OCI-LY1 (cell line): ENCODE measurements around the gene ZNF384.

ENCODE experiments used
- EZH2 ChIP-seq: fragments of 200-600 bp; sonication (generic), shearing (Covaris generic); IDR thresholded peaks from 2 replicates; pipeline ENCODE4 v1.8.0; 2017; ENCODE audit warnings: borderline replicate concordance, mixed run types, mild to moderate bottlenecking, antibody characterized with exemption, low read length, moderate library complexity, mixed read lengths
- TF ChIP-seq, protein P1 (sequence below): fragments of 200-600 bp; sonication (generic), shearing (Covaris generic); IDR thresholded peaks from 2 replicates; pipeline ENCODE4 v1.5.1; 2017; ENCODE audit warnings: mild to moderate bottlenecking, antibody characterized with exemption, low read length, moderate library complexity, mixed read lengths

DNA sequence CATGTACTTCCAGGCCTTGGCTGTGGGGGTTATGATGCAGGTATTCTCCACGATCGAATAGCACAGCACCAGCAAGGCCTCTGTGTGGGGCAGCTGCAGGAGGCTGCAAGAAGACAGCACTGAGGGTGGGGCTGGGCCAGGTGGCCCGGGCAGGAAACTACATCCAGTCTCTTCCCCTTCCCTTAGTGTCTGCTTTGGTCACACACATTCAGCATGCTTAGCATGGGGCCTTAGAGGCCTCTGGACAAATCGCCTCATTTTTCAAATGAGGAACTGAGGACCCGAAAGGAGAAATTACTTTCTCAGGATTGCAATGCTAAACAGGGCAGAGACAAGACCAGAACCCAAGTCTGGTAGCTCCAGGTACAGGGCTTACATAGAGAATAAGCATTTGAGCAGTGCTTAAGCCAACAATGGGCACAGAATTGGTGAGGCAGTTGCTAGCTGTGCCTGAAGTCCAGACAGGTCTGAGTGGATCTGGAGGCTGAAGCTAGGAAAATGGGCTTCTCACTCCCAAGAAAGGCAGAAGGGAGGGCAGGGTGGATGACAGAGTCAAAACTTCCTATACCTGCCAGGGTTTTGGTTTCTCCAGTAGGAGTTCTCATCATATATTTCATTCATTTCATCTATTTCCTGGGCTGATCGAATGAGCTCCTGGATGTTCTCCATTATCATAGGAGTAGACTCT is 45.5 kb downstream of the ZNF384 start:
- TF ChIP-seq, protein P1, sequence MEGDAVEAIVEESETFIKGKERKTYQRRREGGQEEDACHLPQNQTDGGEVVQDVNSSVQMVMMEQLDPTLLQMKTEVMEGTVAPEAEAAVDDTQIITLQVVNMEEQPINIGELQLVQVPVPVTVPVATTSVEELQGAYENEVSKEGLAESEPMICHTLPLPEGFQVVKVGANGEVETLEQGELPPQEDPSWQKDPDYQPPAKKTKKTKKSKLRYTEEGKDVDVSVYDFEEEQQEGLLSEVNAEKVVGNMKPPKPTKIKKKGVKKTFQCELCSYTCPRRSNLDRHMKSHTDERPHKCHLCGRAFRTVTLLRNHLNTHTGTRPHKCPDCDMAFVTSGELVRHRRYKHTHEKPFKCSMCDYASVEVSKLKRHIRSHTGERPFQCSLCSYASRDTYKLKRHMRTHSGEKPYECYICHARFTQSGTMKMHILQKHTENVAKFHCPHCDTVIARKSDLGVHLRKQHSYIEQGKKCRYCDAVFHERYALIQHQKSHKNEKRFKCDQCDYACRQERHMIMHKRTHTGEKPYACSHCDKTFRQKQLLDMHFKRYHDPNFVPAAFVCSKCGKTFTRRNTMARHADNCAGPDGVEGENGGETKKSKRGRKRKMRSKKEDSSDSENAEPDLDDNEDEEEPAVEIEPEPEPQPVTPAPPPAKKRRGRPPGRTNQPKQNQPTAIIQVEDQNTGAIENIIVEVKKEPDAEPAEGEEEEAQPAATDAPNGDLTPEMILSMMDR: no peak
- TF ChIP-seq EZH2: no peak
